H9 (cell line): Measurements from ENCODE around the gene ZC3H12C. TPM values are rescaled to one million over a fixed set of nuclear protein-coding genes. Genes with fewer than 3 reads are reported as not detected.
A peak's percentile ranks its signal among the peaks of the same experiment; 100 is the strongest.

Source experiments
- DNase-seq: peaks from one replicate; pipeline ENCODE4 v3.0.0-alpha.2; 2017
- H2AFZ ChIP-seq: one replicate; pipeline ENCODE4 v1.6.1; 2013; ENCODE audit warnings: mild to moderate bottlenecking, low read length, control low read depth, moderate library complexity
- H2AK5ac ChIP-seq: 2 replicates; pipeline ENCODE4 v1.6.1; 2013; ENCODE audit warnings: low read length, control low read depth, mixed read lengths; ENCODE audit not compliant: insufficient read length
- H2BK120ac ChIP-seq: one replicate; pipeline ENCODE4 v1.6.1; 2013; ENCODE audit warnings: low read depth, mild to moderate bottlenecking, low read length, control low read depth, inconsistent platforms; ENCODE audit not compliant: poor library complexity, severe bottlenecking
- H2BK12ac ChIP-seq: 2 replicates; pipeline ENCODE4 v1.6.1; 2013; ENCODE audit warnings: low read length, control low read depth, mixed read lengths, low read depth; ENCODE audit not compliant: insufficient read length
- H2BK15ac ChIP-seq: 2 replicates; pipeline ENCODE4 v1.6.1; 2013; ENCODE audit warnings: low read depth, low read length, control low read depth
- H2BK20ac ChIP-seq: one replicate; pipeline ENCODE4 v1.6.1; 2013; ENCODE audit warnings: low read depth, mild to moderate bottlenecking, low read length, control low read depth, inconsistent platforms; ENCODE audit not compliant: poor library complexity, severe bottlenecking
- H2BK5ac ChIP-seq: 2 replicates; pipeline ENCODE4 v1.6.1; 2013; ENCODE audit warnings: low read length, control low read depth, mixed read lengths; ENCODE audit not compliant: insufficient read length
- H3K14ac ChIP-seq: 2 replicates; pipeline ENCODE4 v1.6.1; 2013; ENCODE audit warnings: low read length, control low read depth; ENCODE audit not compliant: insufficient read depth
- H3K18ac ChIP-seq: 2 replicates; pipeline ENCODE4 v1.6.1; 2013; ENCODE audit warnings: low read depth, mild to moderate bottlenecking, mixed read lengths, low read length, control low read depth; ENCODE audit not compliant: insufficient read length
- H3K23ac ChIP-seq: 2 replicates; pipeline ENCODE4 v1.6.1; 2013; ENCODE audit warnings: low read length, control low read depth, mixed read lengths, low read depth; ENCODE audit not compliant: insufficient read length
- H3K23me2 ChIP-seq: 2 replicates; pipeline ENCODE4 v1.6.1; 2013; ENCODE audit warnings: low read depth, mild to moderate bottlenecking, mixed read lengths, low read length, control low read depth; ENCODE audit not compliant: insufficient read length, poor library complexity, severe bottlenecking
- H3K27ac ChIP-seq: 2 replicates; pipeline ENCODE4 v1.5.1; 2013; ENCODE audit warnings: low read length, control low read depth, mixed read lengths, low read depth; ENCODE audit not compliant: insufficient read length
- H3K27me3 ChIP-seq: 2 replicates; pipeline ENCODE4 v1.6.1; 2013; ENCODE audit warnings: low read length, control low read depth, inconsistent platforms; ENCODE audit not compliant: insufficient read depth
- H3K4ac ChIP-seq: 2 replicates; pipeline ENCODE4 v1.6.1; 2013; ENCODE audit warnings: low read depth, mild to moderate bottlenecking, control low read depth, inconsistent platforms, low read length, moderate library complexity
- H3K4me1 ChIP-seq: 2 replicates; pipeline ENCODE4 v1.6.1; 2013; ENCODE audit warnings: low read length, control low read depth, inconsistent platforms; ENCODE audit not compliant: insufficient read depth
- H3K4me2 ChIP-seq: 2 replicates; pipeline ENCODE4 v1.6.1; 2013; ENCODE audit warnings: low read length, control low read depth, mixed read lengths; ENCODE audit not compliant: insufficient read length, insufficient read depth
- H3K56ac ChIP-seq: 2 replicates; pipeline ENCODE4 v1.6.1; 2013; ENCODE audit warnings: low read depth, mild to moderate bottlenecking, mixed read lengths, low read length, control low read depth; ENCODE audit not compliant: insufficient read length
- H3K79me1 ChIP-seq: 2 replicates; pipeline ENCODE4 v1.6.1; 2013; ENCODE audit warnings: low read depth, mild to moderate bottlenecking, moderate library complexity, low read length, control low read depth, inconsistent platforms; ENCODE audit not compliant: insufficient read depth, poor library complexity, severe bottlenecking
- H3K79me2 ChIP-seq: 2 replicates; pipeline ENCODE4 v1.6.1; 2013; ENCODE audit warnings: low read length, control low read depth, inconsistent platforms; ENCODE audit not compliant: insufficient read depth
- H3K9ac ChIP-seq: 2 replicates; pipeline ENCODE4 v1.6.1; 2013; ENCODE audit warnings: low read length, control low read depth, mixed read lengths; ENCODE audit not compliant: insufficient read length; ENCODE audit errors: extremely low read depth
- H3K9me3 ChIP-seq: one replicate; pipeline ENCODE4 v1.6.1; 2013; ENCODE audit warnings: low read depth, low read length, inconsistent platforms; ENCODE audit not compliant: control insufficient read depth
- H3T11ph ChIP-seq: one replicate; pipeline ENCODE4 v1.6.1; 2013; ENCODE audit warnings: mild to moderate bottlenecking, low read length, control low read depth, inconsistent platforms
- H4K20me1 ChIP-seq: one replicate; pipeline ENCODE4 v1.6.1; 2013; ENCODE audit not compliant: control insufficient read depth, insufficient read length, insufficient read depth
- H4K5ac ChIP-seq: 2 replicates; pipeline ENCODE4 v1.6.1; 2013; ENCODE audit warnings: low read depth, mild to moderate bottlenecking, mixed read lengths, low read length, control low read depth; ENCODE audit not compliant: insufficient read length
- H4K8ac ChIP-seq: replicated peaks from 2 replicates; pipeline ENCODE4 v1.6.1; 2013; ENCODE audit warnings: low read length, control low read depth, mixed read lengths, low read depth; ENCODE audit not compliant: insufficient read length
- H4K91ac ChIP-seq: 2 replicates; pipeline ENCODE4 v1.6.1; 2013; ENCODE audit warnings: low read depth, mild to moderate bottlenecking, moderate library complexity, mixed read lengths, low read length, control low read depth; ENCODE audit not compliant: insufficient read length
- H3K27ac Mint-ChIP-seq, 3 experiments: 2 replicates in 2 of 3; 3 replicates in 1 of 3; pipeline ENCODE4 v1.8.0; 2020 to 2021; ENCODE audit warnings: mixed read lengths in 3 of 3, mild to moderate bottlenecking in 1 of 3, moderate library complexity in 1 of 3
- H3K27me3 Mint-ChIP-seq: 2 replicates; pipeline ENCODE4 v1.8.0; 2021; ENCODE audit warnings: low read depth, mild to moderate bottlenecking, moderate library complexity, mixed read lengths
- H3K36me3 Mint-ChIP-seq, 3 experiments: 2 replicates in 2 of 3; 3 replicates in 1 of 3; pipeline ENCODE4 v1.8.0; 2020 to 2021; ENCODE audit warnings: low read depth in 3 of 3, mixed read lengths in 3 of 3; ENCODE audit not compliant: insufficient read depth in 1 of 3
- H3K4me1 Mint-ChIP-seq, 2 experiments: 2 replicates each; pipeline ENCODE4 v1.8.0; 2020; ENCODE audit warnings: mixed read lengths in 2 of 2
- H3K4me3 Mint-ChIP-seq, 2 experiments: 2 replicates in 1 of 2; 3 replicates in 1 of 2; pipeline ENCODE4 v1.8.0; 2020 to 2021; ENCODE audit warnings: mild to moderate bottlenecking in 2 of 2, mixed read lengths in 2 of 2, moderate library complexity in 1 of 2
- H3K9me3 Mint-ChIP-seq, 2 experiments: 2 replicates in 1 of 2; 3 replicates in 1 of 2; pipeline ENCODE4 v1.8.0; 2020; ENCODE audit warnings: mild to moderate bottlenecking in 2 of 2, mixed read lengths in 2 of 2, moderate library complexity in 1 of 2
- WGBS: extraction: QIAGEN DNeasy Blood & Tissue Kit; methylation state at CpG from one replicate; pipeline ENCODE4 v1.1.7; 2013; ENCODE audit warnings: missing lambda C conversion rate, low lambda C conversion rate, mixed read lengths; ENCODE audit not compliant: insufficient read length; ENCODE audit errors: extremely low coverage; 5-methylcytosine and 5-hydroxymethylcytosine counted together
- total RNA-seq: library from RNA; stranded (reverse); gene quantifications from 2 replicates; pipeline ENCODE4 v1.2.1, GENCODE V29; 2021
- TF ChIP-seq, protein P1 (sequence below): fragments of 200-600 bp; sonication (generic); conservative IDR thresholded peaks from 3 replicates; pipeline ENCODE4 v1.8.0; 2021; ENCODE audit warnings: antibody characterized with exemption, mild to moderate bottlenecking

ZC3H12C gene
- total RNA-seq, 1 experiment from 2014 or later: 4.8 TPM

DNA sequence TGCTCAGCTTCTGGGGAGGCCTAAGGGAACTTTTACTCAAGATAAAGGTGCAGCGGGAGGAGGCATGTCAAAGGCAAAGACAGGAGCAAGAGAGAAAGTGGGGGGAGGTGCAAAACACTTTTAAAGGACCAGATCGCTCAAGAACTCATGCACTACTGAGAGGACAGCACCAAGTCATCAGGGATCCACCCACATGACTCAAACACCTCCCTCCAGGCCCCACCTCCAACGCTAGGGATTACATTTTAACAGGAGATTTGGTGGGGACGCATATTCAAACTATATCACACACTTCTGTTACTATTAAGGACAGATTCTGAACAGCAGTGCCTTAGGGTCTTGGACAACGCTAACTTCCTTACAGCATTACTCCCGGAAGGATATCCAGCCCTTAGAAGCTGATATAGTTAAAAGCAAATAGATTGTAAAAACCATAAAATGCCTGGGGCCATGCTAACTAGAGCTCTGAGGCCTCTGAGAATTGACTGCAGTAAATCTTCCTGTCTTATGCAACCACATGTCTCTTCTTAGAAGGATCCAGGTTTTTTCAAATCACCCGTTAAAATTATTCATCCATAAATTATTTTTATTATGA is 16.7 kb upstream of the ZC3H12C start:
- no CpG with 5 or more reads among the region's 7 CpGs for WGBS
- Mint-ChIP-seq H3K4me1 (peaks cover 34 to 36% of the 10 kb centered on the region in 2 experiments), H3K4me3 (peak overlapping the region in 1 of 2 experiments; percentile 2; a peak in 1 of 5 replicates), H3K27ac (peak overlapping the region in 2 of 3 experiments; percentile 6 to 48; a peak in 3 of 7 replicates), H3K36me3 (peaks cover 2 to 8% (median 3%) of the 10 kb centered on the region in 3 experiments; a peak in 3 of 7 replicates), H3K27me3 (no peaks in the 10 kb centered on the region), H3K9me3 (peaks cover 3 to 4% of the 10 kb centered on the region in 2 experiments; a peak in 3 of 5 replicates)
- H3K4ac ChIP-seq: no peak overlapping the region
- H3K14ac ChIP-seq: no peak overlapping the region
- peaks cover 10% of the 10 kb centered on the region; the same call in 1 of the 2 replicates for H3K4me1 ChIP-seq
- H3K79me1 ChIP-seq: no peaks in the 10 kb centered on the region
- no peak overlapping the region for H2BK20ac ChIP-seq
- H2BK5ac ChIP-seq: no peak overlapping the region
- H3T11ph ChIP-seq: no peak overlapping the region
- H3K4me2 ChIP-seq: no peak overlapping the region
- H2BK15ac ChIP-seq: no peak overlapping the region
- no peaks in the 10 kb centered on the region for H3K23me2 ChIP-seq
- H3K27me3 ChIP-seq: no peaks in the 10 kb centered on the region
- TF ChIP-seq, protein P1, sequence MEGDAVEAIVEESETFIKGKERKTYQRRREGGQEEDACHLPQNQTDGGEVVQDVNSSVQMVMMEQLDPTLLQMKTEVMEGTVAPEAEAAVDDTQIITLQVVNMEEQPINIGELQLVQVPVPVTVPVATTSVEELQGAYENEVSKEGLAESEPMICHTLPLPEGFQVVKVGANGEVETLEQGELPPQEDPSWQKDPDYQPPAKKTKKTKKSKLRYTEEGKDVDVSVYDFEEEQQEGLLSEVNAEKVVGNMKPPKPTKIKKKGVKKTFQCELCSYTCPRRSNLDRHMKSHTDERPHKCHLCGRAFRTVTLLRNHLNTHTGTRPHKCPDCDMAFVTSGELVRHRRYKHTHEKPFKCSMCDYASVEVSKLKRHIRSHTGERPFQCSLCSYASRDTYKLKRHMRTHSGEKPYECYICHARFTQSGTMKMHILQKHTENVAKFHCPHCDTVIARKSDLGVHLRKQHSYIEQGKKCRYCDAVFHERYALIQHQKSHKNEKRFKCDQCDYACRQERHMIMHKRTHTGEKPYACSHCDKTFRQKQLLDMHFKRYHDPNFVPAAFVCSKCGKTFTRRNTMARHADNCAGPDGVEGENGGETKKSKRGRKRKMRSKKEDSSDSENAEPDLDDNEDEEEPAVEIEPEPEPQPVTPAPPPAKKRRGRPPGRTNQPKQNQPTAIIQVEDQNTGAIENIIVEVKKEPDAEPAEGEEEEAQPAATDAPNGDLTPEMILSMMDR: no peak
- H4K5ac ChIP-seq: no peak overlapping the region
- H3K18ac ChIP-seq: no peak overlapping the region
- no peaks in the 10 kb centered on the region for H3K9me3 ChIP-seq
- no peak overlapping the region for H3K9ac ChIP-seq
- H3K79me2 ChIP-seq: no peaks in the 10 kb centered on the region
- no peak overlapping the region for H2BK12ac ChIP-seq
- H4K91ac ChIP-seq: no peak overlapping the region
- no peak overlapping the region for H2BK120ac ChIP-seq
- H4K8ac ChIP-seq: no peak overlapping the region
- H3K23ac ChIP-seq: no peak overlapping the region
- H3K27ac ChIP-seq: no peak overlapping the region
- H3K56ac ChIP-seq: no peak overlapping the region
- peak overlapping the region; percentile 71 for H2AFZ ChIP-seq
- H4K20me1 ChIP-seq: no peaks in the 10 kb centered on the region
- no peak overlapping the region for H2AK5ac ChIP-seq
- peak; percentile 47 for DNase-seq
